HG03520 (cell line): Measurements from ENCODE around the gene IL2RA.
"Not testable (repeated sequence)": the region's sequence is repeated elsewhere in the genome, so short reads cannot be mapped to it uniquely, and the experiment has no call there.

Experiments
- ATAC-seq: cut with Tn5 transposase; IDR thresholded peaks from one replicate; pipeline ENCODE4 v1.9.1; 2021; ENCODE audit warnings: mild to moderate bottlenecking, moderate library complexity; ENCODE audit not compliant: unreplicated experiment

IL2RA gene

DNA sequence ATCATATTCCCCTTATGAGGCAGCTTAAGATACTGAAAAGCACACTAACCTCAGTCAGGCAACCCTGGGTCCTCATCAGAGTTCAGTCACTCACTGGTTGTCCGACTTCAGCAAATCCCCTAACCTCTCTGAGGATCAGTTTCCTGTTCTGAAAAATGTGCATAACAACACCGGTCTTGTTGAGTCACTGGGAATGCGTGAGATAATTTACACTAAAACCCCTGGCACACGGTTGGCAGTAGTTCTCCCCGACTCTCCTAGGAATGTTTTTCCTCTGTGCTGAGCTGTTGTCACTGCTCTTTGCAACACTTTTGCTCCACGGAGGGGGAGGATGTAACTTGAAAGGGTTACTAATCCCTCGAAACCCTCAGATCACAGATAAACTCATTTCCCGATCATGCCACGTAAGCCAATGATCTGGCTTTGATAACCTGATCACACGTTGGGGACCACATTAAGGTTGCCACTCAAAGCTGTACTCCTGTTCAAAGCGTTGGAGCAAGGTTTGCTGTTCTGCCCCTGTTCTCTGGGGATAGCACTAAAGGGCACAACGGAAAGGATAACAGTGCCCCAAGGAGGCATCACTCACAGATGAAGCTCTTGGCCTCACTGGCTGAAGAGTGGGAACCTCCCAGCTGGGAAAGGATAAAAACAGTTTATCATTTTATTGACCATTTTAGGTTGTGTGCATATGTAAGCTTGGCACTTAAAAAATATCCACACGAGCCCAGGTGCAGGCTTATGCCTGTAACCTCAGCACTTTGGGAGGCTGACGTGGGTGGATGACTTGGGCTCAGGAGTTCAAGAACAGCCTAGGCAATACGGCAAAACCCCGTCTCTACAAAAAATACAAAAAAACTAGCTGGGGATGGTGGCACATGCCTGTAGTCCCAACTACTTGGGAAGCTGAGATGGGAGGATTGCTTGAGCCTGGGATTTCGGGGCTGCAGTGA lies 21.6 kb upstream of the IL2RA start:
- ATAC-seq: no peak

DNA sequence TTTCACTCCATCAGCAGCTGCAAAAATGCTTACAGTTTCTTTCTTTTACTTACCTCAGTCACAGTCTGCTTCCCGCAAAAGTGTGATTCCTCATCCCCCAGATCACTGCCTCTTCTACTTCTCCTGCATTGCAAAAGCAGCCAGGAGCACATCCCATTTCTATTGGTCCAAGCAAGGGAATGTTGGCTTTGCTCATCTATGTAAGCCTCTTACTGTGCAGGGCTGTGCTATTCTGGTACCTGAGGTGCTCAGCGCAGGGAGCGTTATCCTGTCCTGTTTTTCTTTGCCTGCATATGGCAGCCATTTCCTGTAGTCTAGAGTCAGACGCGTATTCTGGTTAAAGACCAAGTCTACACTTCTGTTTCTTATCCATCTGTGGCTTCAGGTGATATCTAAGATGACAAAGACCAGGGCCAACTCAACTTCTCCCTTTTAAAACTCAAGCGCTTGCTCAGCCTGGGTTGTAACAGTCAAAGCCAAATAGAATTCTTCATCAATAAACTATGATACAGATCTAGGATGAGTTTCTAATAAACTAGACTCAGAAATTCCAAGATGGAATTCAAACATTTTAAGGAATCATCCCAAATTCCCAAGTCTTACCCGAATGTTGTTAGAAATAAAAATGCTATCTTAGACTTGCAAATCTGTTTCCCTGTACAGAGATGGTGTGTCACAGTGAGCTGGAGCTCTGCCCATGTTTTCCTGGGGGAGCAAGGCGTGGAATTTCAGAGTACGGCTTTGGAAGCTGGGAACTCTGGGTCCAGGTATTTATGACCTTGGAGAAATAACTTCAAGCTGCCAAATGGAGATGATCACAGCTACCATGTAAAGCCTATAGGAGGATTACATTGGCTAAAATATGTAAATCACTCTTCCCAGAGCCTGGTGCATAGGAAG lies 20.6 kb upstream of the IL2RA start:
- no peak for ATAC-seq

DNA sequence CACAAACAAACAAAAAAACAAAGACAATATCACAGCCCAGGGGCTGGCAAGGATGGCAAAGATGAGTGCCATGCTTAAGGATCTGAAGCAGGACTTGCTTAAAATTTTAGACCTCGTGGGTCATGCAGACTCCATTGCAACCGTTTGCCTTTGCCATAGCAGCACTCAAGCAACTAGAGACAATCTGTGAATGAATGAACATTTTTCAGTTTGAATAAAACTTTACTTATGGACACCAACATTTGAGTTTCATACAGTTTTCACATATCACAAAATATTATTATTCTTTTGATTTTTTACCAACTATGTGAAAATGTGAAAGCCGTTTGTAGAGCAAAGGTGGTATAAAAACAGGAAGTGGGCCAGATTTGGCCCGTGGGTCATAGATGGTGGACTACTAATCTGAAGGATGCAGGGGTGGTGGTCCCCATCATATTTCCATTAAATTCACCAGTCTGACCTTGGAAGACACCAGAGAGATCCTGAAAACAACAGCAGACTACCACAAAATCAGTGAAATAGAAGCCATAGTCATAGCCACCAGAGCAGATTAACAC lies 18.3 kb upstream of the IL2RA start:
- no peak for ATAC-seq

DNA sequence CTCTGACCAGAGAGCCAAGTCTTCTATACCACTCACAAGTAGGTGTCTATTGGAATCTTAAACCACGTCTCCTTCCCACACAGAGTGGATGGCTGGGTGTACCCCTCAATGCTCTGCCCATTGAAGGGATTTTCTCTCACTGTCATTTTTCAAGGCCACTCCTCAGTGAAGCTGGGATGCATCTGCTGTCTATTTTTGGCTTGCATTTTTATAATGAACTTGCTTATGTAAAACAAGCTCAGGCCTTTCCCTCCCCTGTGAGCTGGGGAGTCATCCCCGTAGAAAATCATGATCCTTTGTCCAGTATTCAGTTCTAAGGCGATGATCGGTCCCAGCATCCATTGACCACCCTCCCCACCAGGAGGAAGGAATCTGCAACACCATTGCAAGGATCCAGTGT lies 16.9 kb upstream of the IL2RA start:
- ATAC-seq: no peak

DNA sequence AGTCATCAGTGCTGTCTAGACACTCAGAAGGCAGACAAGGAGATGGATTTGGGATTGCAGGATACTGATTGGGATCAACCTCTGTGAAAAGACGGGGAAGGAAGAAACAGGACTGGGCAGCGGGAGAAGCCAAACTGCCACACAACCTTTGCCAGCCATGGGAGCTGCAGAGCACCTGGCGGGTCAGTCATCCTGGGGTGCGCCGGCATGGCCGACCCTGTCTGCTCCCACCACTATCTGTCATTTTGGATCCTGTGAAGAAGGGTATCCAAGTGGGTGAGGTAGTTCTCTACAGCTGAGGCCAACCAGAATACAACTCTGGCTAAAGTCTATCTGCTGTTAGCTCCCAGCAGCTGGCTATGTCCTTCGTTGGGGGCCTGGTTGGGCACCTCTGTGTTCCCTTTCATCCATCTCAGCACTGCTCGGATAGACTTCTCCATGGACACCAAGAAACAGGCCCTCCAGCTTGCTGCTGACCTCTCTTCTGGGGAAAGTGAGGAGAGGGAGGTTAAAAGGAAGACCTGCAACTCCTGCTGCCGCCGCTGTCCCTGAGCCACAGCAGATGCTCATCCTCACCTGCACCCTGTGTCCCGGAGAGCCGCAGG lies 15.0 kb upstream of the IL2RA start:
- no peak for ATAC-seq

DNA sequence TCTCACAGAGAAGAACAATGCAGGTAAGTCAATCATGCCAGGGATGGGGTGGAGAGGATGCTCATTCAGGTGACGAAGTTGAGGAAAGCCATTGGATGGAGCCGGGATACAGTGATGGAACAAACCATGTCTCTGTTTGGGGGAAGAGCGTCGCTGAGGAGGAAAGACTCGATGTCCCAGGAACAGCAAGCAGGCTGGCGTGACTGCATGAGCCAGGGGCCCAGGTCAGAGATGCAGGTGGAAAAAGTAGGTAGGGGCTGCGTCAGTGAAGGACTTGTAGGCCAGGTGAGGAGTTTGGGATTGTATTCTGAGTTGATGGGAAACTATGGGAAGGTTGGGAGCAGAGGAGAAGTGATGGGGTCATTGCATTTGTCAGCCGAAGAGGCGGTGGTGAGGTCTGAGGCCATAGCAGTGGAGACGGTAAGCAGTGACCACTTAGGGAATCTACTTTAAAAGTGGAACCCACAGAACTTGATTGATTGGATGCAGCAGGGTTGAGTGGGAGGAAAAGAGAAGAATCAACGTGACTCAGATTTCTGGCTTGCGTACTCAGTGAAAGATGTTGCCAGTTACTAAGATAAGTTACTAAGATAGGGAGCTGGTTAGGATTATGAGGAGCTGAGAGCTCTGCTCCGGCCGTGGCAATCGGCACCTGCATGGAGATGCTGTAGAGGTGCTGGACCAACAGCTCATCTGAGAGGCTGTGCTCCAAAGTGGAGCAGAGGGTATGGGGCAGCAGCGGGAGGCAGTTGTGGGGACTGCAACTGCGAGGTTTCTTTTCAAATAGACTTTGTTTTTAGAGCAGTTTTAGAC lies 12.5 kb upstream of the IL2RA start:
- no peak for ATAC-seq

DNA sequence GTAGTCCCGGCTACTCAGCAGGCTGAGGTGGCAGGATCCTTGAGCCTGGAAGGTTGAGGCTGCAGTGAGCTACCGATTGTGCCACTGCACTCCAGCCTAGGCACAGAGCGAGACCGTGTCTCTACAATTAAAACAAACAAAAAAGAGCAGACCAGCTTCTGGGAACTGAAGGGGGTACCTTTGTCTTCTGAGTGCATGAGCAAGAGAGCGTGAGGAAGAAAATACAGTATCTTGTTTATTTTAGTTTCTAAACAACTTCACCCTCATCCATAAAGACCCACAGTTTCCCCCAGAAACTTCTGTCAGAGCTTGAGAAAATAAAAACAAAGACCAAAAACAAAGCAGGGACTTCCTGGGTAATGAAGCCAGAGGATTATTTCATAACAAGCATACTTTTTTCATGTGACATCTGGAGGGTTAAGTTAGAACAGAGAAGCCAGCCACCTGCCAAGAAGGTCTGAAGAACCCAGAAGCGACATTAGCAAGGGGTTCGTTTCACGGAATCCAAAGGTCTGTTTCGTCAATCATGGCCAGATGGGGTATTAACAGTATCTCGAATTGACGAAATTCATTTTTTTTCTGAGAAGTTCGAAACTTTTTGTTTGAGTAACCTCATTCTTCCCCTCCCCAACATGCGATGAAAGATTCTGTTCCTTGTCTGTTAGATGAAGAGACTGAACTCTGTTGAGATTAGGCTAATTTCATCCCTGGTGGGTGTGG lies 10.2 kb upstream of the IL2RA start:
- peak; percentile 49 for ATAC-seq

DNA sequence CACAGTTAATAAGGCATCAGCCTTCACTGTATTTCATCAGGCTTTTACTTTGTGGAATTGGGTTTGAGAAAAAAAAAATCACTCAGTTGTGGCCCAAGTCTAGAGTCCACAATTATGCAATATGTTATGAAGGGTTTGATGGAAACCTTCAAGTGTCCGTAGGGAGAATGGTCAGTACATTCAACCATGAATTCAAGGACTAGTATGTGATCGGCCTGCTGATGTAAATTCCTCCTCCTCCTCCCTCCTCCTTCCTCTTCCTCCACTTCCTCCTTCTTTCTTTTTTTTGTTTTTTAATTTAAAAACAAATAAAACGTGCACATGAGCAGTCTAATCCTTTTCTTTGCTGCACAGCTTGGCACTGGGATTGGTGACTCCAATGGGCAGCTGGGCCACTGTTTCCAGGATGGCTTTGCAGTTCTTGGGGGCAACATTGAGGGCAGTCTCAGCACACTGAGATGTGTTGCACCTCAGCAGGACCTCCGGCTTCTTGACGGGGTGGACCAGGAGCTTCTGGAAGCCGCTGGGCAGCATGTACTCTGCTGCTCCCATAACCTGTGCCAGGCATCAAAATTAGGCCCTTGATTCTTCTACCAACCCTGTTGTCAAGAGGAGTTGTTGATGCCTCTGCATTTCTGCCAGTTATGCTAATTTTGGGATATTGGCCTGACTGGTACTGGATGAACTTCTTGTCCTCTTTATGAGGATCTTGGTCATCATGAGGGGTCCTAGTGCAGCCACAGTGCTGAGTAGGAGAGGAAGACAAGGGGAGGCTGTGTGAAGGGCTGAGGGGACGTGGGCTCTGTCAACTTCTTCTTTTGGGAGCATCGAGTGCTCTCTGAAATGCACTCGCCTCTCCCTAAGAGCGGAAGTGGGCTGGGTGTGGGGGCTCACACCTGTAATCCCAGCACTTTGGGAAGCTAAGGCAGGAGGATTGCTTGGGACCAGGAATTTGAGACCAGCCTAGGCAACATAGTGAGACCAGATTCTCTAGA lies 9.3 kb upstream of the IL2RA start:
- no peak for ATAC-seq

DNA sequence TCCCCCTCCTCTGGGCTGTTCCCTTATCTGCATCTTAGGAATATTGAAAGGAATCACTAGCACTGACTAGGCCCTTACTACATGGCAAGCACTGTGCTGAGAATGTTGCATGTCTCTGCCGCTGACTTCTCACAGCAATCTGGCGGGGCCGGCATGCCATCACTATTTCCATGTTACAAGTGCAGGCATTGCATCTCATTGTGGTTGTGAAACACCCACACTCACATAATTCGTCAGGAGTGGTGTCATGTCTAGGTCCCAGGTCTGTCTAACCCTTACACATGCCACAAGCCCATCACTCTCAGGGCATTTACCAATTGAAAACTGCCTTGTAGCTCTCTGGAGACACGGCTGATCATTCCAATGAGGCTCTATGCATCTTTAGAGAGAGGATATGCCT lies 8.5 kb upstream of the IL2RA start:
- no peak for ATAC-seq

DNA sequence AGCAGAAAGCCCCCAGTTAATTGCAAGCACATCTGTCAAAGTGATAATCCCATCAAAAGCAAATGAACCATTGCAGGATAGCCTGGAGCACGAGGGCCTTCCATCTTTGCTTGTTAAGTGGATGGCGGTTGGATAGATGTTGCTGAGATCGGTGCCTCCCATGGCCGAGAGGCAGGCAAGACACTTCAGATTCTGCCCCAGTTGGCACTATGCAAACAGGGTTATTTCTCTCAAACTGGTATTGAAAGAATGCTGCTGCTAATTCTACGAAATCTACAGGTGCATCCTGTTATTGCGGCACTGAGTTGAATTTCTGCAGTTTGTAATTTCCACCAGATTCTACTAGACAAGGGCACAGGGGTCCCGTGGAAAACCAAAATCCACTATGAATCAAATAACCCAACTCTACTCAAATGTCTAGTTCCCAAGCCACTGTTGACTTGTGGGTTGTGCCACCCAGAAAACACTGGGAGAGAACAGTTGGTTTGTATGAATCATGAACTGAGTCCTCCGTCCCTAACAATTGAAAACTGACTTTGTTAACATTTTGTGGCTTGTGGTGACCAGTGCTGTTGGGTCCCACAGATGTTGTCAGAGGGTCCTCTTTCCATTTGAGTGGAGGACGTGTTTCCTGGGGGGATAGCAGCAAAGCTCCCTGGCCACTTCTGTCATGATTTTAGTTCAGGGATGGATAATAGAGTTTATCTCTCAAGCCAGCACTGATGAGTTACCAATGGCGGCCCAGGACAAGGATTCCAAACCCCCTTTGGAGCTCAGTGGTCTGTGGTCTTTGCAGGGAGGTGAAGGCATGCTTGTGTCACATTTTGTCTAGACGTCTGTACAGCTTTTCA lies 7.1 kb upstream of the IL2RA start:
- ATAC-seq: no peak

DNA sequence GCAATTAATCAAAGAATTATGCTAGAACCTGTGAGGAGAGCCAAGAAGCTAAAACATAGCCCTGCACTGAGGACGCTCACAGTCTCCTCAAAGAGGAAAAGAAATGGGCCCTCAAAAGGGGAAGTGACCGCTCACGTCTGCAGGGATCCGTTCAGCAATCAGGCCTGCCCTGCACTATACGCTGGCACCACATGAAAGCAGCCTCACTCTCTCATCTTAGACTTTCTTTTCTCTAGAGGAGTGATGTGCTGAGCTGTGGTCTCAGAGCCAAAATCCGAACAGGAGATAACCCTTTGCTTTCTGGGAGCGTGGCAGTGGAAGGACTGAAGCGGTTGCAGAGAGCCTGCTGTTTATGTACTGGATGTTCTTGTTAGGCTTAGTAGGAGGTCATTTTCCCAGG lies 6.3 kb upstream of the IL2RA start:
- no peak for ATAC-seq

DNA sequence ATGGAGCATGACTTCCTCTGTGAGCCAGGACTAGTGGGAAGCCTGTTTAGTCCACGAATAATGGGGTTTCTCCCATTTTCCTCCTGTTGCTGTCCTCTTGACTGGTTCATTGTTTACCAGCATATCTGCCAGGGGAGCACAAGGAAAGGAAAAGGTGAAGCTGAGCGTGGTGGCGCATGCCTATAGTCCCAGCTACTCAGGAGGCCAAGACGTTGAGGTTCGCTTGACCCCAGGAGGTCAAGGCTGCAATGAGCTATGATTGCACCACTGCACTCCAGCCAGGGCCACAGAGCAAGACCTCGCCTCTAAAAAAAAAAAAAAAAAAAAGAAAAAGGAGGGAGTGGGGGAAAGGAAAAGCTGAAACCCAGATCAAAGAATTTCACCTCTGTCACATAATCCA lies 5.8 kb upstream of the IL2RA start:
- no peak for ATAC-seq

DNA sequence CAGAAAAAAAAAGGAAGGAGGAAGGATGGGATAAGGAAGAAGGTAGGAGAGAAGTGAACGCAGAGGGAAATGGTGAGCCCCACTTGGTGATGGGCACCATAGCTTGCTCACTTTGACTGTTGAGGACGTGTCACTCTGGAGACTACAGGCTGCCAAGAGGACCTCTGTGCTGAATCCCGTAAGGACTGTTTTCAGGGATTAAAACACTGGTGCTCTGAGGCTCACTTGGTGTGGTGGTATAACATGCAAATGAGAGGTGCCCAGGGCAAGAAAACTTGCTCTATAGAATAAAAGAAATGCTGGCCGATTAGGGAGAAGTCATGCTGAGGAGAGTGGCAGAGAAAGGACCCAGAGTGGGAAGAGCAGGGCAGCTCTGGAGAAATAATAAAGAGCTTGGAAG lies 5.3 kb upstream of the IL2RA start:
- no peak for ATAC-seq

DNA sequence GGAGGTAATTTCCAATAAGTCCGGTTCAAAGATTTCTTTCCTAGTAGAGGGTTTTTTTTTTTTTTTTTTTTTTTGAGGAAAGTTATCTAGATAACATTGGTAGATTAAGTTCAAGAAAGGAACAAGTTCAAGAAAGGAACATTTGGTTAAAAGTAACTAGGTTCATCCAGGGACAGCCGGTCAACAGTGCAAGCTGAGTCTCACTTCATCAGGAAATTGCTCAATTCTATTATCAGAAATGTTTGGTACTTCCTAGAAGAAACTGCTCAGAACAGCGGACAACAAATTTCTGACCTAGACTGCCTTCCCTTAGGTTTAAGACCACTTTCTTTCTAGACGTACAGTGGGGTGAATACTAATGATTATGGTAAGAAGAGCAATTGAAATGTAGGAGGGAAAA lies 3.7 kb upstream of the IL2RA start:
- no peak for ATAC-seq

DNA sequence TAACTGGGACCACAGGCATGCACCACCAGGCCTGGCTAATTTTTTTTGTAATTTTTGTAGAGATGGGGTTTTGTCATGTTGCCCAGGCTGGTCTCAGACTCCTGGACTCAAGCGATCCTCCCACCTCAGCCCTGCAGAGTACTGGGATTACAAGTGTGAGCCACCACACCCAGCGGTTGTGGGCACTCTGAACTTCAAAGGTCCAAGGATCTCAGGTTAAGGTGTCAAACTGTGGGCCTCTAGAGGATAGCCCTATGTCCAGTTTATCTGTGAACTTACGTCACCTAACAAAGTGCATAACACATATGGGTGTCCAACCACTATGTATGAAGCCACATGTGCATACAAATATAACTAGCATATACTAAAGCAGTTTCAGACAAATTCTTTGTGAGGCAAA lies 3.2 kb upstream of the IL2RA start:
- no peak for ATAC-seq

DNA sequence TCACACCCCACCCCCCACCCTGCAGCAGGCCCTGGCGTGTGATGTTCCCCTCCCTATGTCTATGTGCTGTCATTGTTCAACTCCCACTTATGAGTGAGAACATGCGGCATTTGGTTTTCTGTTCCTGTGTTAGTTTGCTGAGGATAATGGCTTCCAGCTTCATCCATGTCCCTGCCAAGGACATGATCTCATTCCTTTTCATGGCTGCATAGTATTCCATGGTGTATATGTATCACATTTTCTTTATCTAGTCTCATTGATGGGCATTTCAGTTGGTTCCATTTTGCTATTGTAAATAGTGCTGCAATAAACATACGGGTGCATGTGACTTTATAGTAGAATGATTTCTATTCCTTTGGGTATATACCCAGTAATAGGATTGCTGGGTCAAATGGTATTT lies 2.6 kb upstream of the IL2RA start:
- not testable (repeated sequence) for ATAC-seq

DNA sequence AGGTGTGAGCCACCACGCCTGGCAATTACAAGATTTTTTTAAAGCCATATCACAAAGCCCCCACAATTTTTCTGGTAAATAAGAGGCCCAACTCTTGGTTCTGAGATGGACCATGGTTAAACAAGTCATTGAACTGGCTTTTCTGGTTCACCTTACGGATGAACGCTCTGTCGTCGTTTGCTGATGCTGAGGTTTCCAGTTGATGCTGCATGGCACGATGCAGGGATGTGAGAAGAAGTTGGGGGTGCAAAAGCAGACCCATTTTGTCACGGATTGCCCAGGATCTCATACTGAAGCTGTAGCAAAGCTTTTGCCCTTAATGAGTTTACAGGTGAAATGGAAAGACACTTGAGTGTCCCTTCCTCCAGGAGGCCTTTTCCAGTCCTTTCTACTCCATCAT lies 2.0 kb upstream of the IL2RA start:
- ATAC-seq: no peak

DNA sequence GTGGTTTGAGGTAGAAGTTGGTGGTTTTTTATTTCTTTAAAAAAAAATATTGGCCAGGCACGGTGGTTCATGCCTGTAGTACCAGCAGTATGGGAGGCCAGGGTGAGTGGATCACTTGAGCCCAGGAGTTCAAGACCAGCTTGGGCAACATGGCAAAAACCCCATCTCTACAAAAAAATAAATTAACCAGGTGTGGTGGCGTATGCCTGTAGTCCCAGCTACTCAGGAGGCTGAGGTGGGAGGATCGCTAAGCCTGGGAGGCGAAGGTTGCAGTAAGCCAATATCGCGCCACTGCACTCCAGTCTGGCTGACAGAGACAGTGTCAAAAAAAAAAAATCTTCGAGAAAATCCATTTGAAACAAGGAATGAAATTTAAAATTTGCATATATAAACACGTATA lies 1.1 kb downstream of the IL2RA start:
- ATAC-seq: no peak
